Vagina (tissue), 2 donors: ENCODE measurements around the gene EPYC. TPM values are rescaled to one million over a fixed set of nuclear protein-coding genes. Genes with fewer than 3 reads are reported as not detected.

Source experiments
- DNase-seq, 2 donors: peaks; one replicate each; pipeline ENCODE4 v3.0.0-alpha.2; 2017; ENCODE audit errors: extremely low spot score in 2 of 2
- H3K27ac ChIP-seq: fragments of 200-600 bp; sonication (generic); one replicate; pipeline ENCODE4 v1.5.1; 2019
- H3K27me3 ChIP-seq: fragments of 200-600 bp; sonication (generic); one replicate; pipeline ENCODE4 v1.5.1; 2019
- H3K36me3 ChIP-seq, 2 donors: fragments of 200-600 bp; sonication (generic); one replicate each; pipeline ENCODE4 v1.5.1; 2017 to 2019
- H3K4me1 ChIP-seq: fragments of 200-600 bp; sonication (generic); one replicate; pipeline ENCODE4 v1.5.1; 2019
- H3K4me3 ChIP-seq, 2 donors: fragments of 200-600 bp; sonication (generic); 1 replicate in 1 of 2; 2 replicates in 1 of 2; pipeline ENCODE4 v1.5.1; 2016 to 2019
- H3K9me3 ChIP-seq: fragments of 200-600 bp; sonication (generic); one replicate; pipeline ENCODE4 v1.5.1; 2019
- CTCF ChIP-seq, 3 experiments: fragments of 450-650 bp in 2 of 3; fragments of 200-600 bp in 1 of 3; sonication (generic) in 1 of 3; IDR thresholded peaks; one replicate each; pipeline ENCODE4 v1.5.1; 2017 to 2019; ENCODE audit warnings: antibody characterized with exemption in 3 of 3, mild to moderate bottlenecking in 2 of 3, moderate library complexity in 2 of 3
- POLR2A ChIP-seq, 2 donors: fragments of 450-650 bp; IDR thresholded peaks; one replicate each; pipeline ENCODE4 v1.6.1; 2017; ENCODE audit warnings: antibody characterized with exemption in 2 of 2, mild to moderate bottlenecking in 2 of 2, moderate library complexity in 2 of 2
- POLR2AphosphoS5 ChIP-seq, 2 donors: sonication (generic); formaldehyde crosslinking; IDR thresholded peaks; one replicate each; pipeline ENCODE4 v1.9.0; 2017; ENCODE audit warnings: antibody characterized with exemption in 2 of 2, mild to moderate bottlenecking in 2 of 2, low read depth in 1 of 2; ENCODE audit not compliant: insufficient read depth in 1 of 2
- intact Hi-C: fragments of 100-400 bp; cut with DNase I; formaldehyde crosslinking; loops from one replicate; pipeline ENCODE4 v1.15.1; 2023
- total RNA-seq: library from RNA; depleted of rRNA; stranded (reverse); fragments of >200 nt; gene quantifications from one replicate; pipeline ENCODE4 v1.2.3, GENCODE V29; 2016

EPYC gene
- total RNA-seq, 1 donor from 2014 or later = not detected

GRCh38 chr12:90922145-90922627 lies 82.6 kb downstream of the EPYC start:
- Histone ChIP-seq H3K4me1 (peaks cover 4% of the 10 kb centered on the region), H3K4me3 (no peak overlapping the region), H3K36me3 (no peaks in the 10 kb centered on the region), H3K27me3 (no peaks in the 10 kb centered on the region), H3K9me3 (no peaks in the 10 kb centered on the region), H3K27ac (no peak overlapping the region)
- TF ChIP-seq POLR2AphosphoS5 (IDR thresholded peaks at IDR 0.05; ENCODE audit: insufficient read depth in 1 of 2, low read depth in 1 of 2) (no peak), CTCF (IDR thresholded peaks at IDR 0.05) (no peak), POLR2A (IDR thresholded peaks at IDR 0.05) (no peak)
- intact Hi-C loops = no loop called here
- no peak for DNase-seq

GRCh38 chr12:90921536-90921935 lies 83.2 kb downstream of the EPYC start:
- no peak overlapping the region for H3K4me3 ChIP-seq
- H3K27me3 ChIP-seq = no peaks in the 10 kb centered on the region
- peaks cover 5% of the 10 kb centered on the region for H3K4me1 ChIP-seq
- DNase-seq = no peak
- no peak overlapping the region for H3K27ac ChIP-seq
- TF ChIP-seq POLR2AphosphoS5 (IDR thresholded peaks at IDR 0.05; ENCODE audit: insufficient read depth in 1 of 2, low read depth in 1 of 2) (no peak), POLR2A (IDR thresholded peaks at IDR 0.05) (no peak), CTCF (IDR thresholded peaks at IDR 0.05) (no peak)
- no peaks in the 10 kb centered on the region for H3K9me3 ChIP-seq
- intact Hi-C loops = no loop called here
- no peaks in the 10 kb centered on the region for H3K36me3 ChIP-seq

- no peak for DNase-seq
- intact Hi-C loops = no loop called here
- TF ChIP-seq POLR2A (IDR thresholded peaks at IDR 0.05) = no peak
- TF ChIP-seq POLR2AphosphoS5 (IDR thresholded peaks at IDR 0.05; ENCODE audit: insufficient read depth in 1 of 2, low read depth in 1 of 2) = no peak
- no peak for TF ChIP-seq CTCF (IDR thresholded peaks at IDR 0.05)
Observed at GRCh38 chr12:90920222-90920621, 84.5 kb downstream of the EPYC start.

GRCh38 chr12:90917431-90917830 lies 87.3 kb downstream of the EPYC start:
- Histone ChIP-seq H3K9me3 (no peaks in the 10 kb centered on the region), H3K4me3 (no peak overlapping the region), H3K36me3 (no peaks in the 10 kb centered on the region), H3K27me3 (no peaks in the 10 kb centered on the region), H3K27ac (no peak overlapping the region), H3K4me1 (peaks cover 5% of the 10 kb centered on the region)
- TF ChIP-seq CTCF (IDR thresholded peaks at IDR 0.05) (no peak), POLR2A (IDR thresholded peaks at IDR 0.05) (no peak), POLR2AphosphoS5 (IDR thresholded peaks at IDR 0.05; ENCODE audit: insufficient read depth in 1 of 2, low read depth in 1 of 2) (no peak)
- intact Hi-C loops = no loop called here
- DNase-seq = no peak

More at GRCh38 chr12:90920222-90920621, 84.5 kb downstream of the EPYC start:
- Histone ChIP-seq H3K4me3 (no peak overlapping the region), H3K27me3 (no peaks in the 10 kb centered on the region), H3K4me1 (peaks cover 5% of the 10 kb centered on the region), H3K9me3 (no peaks in the 10 kb centered on the region), H3K27ac (no peak overlapping the region), H3K36me3 (no peaks in the 10 kb centered on the region)

- intact Hi-C loops = no loop called here
Observed at GRCh38 chr12:90916516-90916915, 88.3 kb downstream of the EPYC start.

More at GRCh38 chr12:90916516-90916915, 88.3 kb downstream of the EPYC start:
- no peaks in the 10 kb centered on the region for H3K36me3 ChIP-seq
- DNase-seq = no peak
- no peaks in the 10 kb centered on the region for H3K27me3 ChIP-seq
- TF ChIP-seq POLR2A (IDR thresholded peaks at IDR 0.05) (no peak), CTCF (IDR thresholded peaks at IDR 0.05) (no peak), POLR2AphosphoS5 (IDR thresholded peaks at IDR 0.05; ENCODE audit: insufficient read depth in 1 of 2, low read depth in 1 of 2) (no peak)
- H3K4me1 ChIP-seq = peaks cover 5% of the 10 kb centered on the region
- no peaks in the 10 kb centered on the region for H3K9me3 ChIP-seq
- no peak overlapping the region for H3K4me3 ChIP-seq
- H3K27ac ChIP-seq = no peak overlapping the region
